Neural progenitor cell (in vitro differentiated cells): ENCODE data around the gene APBB2.

ENCODE experiments used
- EZH2 ChIP-seq: fragments of 200-600 bp; sonication (generic); IDR thresholded peaks from 2 replicates; pipeline ENCODE4 v1.6.1; 2017; ENCODE audit warnings: antibody characterized with exemption, mild to moderate bottlenecking, moderate library complexity
- EZH2phosphoT487 ChIP-seq: fragments of 200-600 bp; sonication (generic); IDR thresholded peaks from 2 replicates; pipeline ENCODE4 v1.6.1; 2017; ENCODE audit warnings: antibody characterized with exemption
- TF ChIP-seq, protein P1 (sequence below): fragments of 200-600 bp; sonication (generic); IDR thresholded peaks from 2 replicates; pipeline ENCODE4 v1.5.1; 2017; ENCODE audit warnings: antibody characterized with exemption, mild to moderate bottlenecking

DNA sequence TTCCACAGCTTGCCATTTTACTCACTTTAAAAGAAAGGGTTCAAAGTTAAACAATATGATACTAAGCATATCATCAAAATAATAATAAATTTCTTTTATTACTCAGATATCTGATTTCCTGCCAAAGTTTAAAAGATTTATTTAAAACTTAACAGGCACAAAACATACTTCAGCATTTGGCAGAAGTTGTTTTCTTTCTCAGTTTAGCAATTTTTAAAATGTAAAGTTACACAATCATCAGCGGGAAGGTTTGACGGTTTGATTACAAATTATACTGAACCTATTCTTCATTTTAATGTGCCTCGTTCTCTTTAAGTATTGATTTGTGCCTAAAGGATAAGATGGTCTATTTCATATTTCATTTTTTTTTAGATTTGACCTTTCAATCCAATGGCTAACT is 227.2 kb downstream of the APBB2 start:
- TF ChIP-seq, protein P1, sequence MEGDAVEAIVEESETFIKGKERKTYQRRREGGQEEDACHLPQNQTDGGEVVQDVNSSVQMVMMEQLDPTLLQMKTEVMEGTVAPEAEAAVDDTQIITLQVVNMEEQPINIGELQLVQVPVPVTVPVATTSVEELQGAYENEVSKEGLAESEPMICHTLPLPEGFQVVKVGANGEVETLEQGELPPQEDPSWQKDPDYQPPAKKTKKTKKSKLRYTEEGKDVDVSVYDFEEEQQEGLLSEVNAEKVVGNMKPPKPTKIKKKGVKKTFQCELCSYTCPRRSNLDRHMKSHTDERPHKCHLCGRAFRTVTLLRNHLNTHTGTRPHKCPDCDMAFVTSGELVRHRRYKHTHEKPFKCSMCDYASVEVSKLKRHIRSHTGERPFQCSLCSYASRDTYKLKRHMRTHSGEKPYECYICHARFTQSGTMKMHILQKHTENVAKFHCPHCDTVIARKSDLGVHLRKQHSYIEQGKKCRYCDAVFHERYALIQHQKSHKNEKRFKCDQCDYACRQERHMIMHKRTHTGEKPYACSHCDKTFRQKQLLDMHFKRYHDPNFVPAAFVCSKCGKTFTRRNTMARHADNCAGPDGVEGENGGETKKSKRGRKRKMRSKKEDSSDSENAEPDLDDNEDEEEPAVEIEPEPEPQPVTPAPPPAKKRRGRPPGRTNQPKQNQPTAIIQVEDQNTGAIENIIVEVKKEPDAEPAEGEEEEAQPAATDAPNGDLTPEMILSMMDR, result no peak
- TF ChIP-seq EZH2phosphoT487 (no peak), EZH2 (no peak)
